Transverse colon (tissue), 4 donors: ENCODE data around the gene WFDC1.

Experiments
- CTCF ChIP-seq, 5 experiments: fragments of 200-600 bp in 3 of 5; fragments of 450-650 bp in 2 of 5; sonication (generic) in 3 of 5; IDR thresholded peaks; 1 replicate in 2 of 5; 2 replicates in 3 of 5; pipeline ENCODE4 v1.5.1; 2016 to 2017; ENCODE audit warnings: antibody characterized with exemption in 5 of 5, inconsistent platforms in 3 of 5, mild to moderate bottlenecking in 2 of 5, moderate library complexity in 1 of 5
- POLR2A ChIP-seq: fragments of 450-650 bp; IDR thresholded peaks from one replicate; pipeline ENCODE4 v1.6.1; 2016; ENCODE audit warnings: antibody characterized with exemption, mild to moderate bottlenecking, moderate library complexity
- POLR2AphosphoS5 ChIP-seq, 3 donors: sonication (generic); formaldehyde crosslinking; IDR thresholded peaks; one replicate each; pipeline ENCODE4 v1.6.1; 2016; ENCODE audit warnings: antibody characterized with exemption in 3 of 3

- TF ChIP-seq POLR2AphosphoS5 (IDR thresholded peaks at IDR 0.05) (no peak), CTCF (IDR thresholded peaks at IDR 0.05) (no peak), POLR2A (no peak)
Observed at GRCh38 chr16:84356176-84356575, 61.5 kb downstream of the WFDC1 start.
